ENCODE results near the gene COL8A2.
A peak's percentile ranks its signal among the peaks of the same experiment; 100 is the strongest.

COL8A2 gene

GRCh38 chr1:36088577-36089392, 36.2 kb downstream of the COL8A2 start, which contains the start of gene ADPRS:
Gene ADPRS (plus strand): TSS chr1:36088892. CDS start chr1:36088905, 13 bp downstream.
- peak in 1 of 2 experiments; percentile 56 for DNase-seq

DNA sequence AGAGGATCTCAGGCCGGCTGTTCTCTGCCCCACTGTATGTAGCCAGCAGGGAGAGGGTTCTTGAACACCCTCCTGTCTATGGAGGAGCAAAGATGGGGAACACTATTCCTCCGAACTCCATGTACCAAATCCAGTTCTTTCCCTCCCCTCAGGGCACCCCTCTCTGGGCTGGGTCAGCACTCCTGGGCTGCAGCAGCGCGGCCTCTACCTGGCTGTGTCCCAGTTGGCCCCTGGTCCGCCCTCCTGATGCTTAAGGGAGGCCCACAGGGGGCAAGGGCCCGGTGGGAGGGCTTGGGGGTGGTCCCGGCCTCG, 36.8 kb downstream of the COL8A2 start:
- no peak for DNase-seq

- no peak for DNase-seq
Measured at GRCh38 chr1:36087233-36088123, 37.5 kb downstream of the COL8A2 start.

DNA sequence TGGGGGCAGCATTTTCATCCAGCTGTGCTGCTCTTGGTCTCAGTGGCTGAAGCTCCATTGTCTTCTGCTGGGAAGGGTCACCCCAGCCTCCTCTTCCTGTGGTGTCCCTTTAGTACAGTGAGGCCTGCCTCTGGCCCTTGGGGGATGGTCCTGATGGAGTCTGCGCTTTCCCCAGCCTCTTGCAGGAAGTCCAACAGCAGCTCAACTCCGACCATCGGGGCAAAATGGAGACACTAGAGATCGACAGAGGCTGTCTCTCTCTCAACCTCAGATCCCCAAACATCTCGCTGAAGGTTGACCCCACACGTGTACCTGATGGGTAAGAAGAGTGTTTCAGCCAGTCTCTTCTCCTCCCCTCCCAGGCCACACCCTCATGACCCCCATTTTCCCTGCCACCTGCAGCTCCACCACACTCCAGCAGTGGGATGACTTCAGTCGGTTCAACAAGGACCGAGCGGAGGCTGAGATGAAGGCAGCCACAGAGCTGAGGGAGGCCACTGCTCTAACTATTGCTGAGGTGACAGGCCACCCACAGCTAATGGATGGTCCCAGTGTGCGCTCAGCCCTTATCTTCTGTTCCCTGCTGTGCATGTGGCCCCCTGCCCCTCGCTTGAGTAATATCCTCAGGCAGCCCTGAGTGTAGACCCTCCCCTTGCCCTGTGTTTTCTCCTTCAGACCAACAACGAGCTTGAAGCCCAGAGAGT, 38.3 kb downstream of the COL8A2 start:
- DNase-seq, result no peak

GRCh38 chr1:36085686-36086526, 39.1 kb downstream of the COL8A2 start:
- DNase-seq, result no peak

- no peak for DNase-seq
Measured at GRCh38 chr1:36085126-36085525, 39.9 kb downstream of the COL8A2 start.

- DNase-seq, result no peak
Measured at GRCh38 chr1:36084497-36085115, 40.4 kb downstream of the COL8A2 start.

- DNase-seq, result no peak
Measured at GRCh38 chr1:36083635-36084496, 41.2 kb downstream of the COL8A2 start, which contains the start of gene TEKT2. Gene TEKT2 (plus strand): TSS chr1:36084094. CDS start chr1:36084922, 828 bp downstream.

- no peak for DNase-seq
Measured at GRCh38 chr1:36083219-36083618, 41.8 kb downstream of the COL8A2 start.

- DNase-seq, result no peak
Measured at GRCh38 chr1:36081926-36082485, 43.0 kb downstream of the COL8A2 start.

DNA sequence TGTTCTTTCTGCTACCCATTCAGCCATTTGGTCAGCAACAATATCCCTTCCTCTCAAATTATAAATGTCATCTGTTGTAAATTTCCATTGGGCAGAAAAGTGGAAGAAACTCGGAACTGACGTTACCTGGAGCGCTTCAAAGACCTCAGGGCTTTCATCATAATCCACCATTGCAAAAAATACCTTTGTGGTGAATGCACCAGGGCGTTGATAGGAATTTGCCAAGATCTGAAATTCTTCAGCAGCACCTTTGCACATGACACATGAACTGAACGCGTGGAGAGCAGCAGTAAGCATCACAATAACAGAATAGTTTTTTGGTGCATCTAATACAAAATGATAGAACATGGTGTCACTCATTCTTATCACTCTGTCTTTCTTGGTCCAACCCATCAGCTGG, 44.2 kb downstream of the COL8A2 start:
- DNase-seq, result no peak

DNA sequence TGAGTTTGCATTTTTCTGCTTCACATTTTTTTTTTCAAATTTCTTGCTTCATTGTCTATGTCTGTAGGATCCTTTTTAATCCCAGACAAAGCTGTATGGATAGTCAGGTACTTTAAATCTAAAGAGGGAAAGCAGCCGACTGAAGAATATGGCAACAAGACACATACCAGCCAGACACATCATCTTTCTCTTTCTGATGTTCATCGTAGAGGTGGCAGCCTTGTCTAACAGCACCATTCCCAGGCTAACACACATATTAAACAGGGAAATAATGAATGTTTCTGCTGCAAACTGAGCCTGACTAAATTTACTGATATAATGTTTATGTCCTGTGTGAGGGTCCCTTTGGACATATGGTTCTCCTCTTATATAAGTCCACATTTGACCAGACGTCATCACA, 44.8 kb downstream of the COL8A2 start:
- no peak for DNase-seq

DNA sequence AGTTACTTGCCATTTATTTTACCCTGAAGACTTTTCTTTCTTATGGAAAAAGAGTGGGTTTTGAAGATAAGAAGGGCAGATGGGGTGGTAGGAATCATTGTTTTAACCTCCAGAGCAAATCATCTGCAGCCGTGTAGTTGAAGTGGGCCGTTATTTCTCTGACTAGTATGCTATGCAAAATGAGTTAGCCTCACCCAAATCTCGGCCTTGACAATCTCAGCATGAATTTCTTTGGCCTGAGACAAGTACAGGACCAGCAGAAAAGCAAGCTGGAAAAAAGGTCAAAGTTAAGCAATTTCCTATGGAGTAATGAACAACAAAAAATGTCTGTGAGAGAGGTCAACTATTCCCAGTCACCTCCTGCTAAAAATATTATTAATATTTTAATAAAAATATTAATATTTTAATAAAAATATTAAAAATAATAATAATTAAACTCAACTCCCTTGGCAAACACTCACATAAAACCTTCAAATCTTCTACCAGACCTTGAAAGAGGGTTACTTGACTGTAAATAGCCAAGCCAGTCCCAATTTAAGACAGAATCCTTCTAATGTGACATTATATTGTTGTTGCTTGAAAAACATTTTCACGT, 47.9 kb downstream of the COL8A2 start:
- no peak for DNase-seq

- DNase-seq, result no peak
Measured at GRCh38 chr1:36070349-36070748, 54.7 kb downstream of the COL8A2 start.

- DNase-seq, result no peak
Measured at GRCh38 chr1:36068866-36069265, 56.2 kb downstream of the COL8A2 start.

GRCh38 chr1:36067871-36068270, 57.2 kb downstream of the COL8A2 start:
- DNase-seq, result no peak

GRCh38 chr1:36062315-36062714, 62.7 kb downstream of the COL8A2 start:
- no peak for DNase-seq

DNA sequence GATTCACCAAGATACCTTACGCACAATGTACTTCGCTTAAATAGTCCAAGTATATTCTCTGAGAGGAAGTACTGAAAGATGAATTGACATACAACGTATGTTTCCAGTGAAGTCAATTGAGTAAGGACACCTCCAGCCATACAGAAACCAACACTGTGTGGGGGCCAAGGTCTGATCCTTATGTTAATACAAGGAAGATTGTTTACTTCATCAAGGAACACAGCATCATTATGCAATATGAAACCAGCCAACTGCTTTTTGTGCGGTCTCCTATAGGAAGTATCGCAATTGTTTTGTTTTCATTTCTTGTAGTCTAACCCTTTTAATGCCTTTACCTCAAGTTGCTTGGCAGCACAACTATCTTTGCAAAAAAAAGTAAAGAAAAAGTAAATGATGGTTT, 69.3 kb downstream of the COL8A2 start:
- no peak for DNase-seq

- no peak for DNase-seq
Measured at GRCh38 chr1:36053978-36054377, 71.0 kb downstream of the COL8A2 start.

GRCh38 chr1:36051821-36052220, 73.2 kb downstream of the COL8A2 start:
- DNase-seq, result no peak
